ENCODE measurements around the gene GJB5. TPM values are rescaled to one million over a fixed set of nuclear protein-coding genes. Genes with fewer than 3 reads are reported as not detected.
"Not testable (repeated sequence)": the region's sequence is repeated elsewhere in the genome, so short reads cannot be mapped to it uniquely, and the experiment has no call there.

GJB5 gene
- total RNA-seq, 2 experiments from 2014 or later = not detected

DNA sequence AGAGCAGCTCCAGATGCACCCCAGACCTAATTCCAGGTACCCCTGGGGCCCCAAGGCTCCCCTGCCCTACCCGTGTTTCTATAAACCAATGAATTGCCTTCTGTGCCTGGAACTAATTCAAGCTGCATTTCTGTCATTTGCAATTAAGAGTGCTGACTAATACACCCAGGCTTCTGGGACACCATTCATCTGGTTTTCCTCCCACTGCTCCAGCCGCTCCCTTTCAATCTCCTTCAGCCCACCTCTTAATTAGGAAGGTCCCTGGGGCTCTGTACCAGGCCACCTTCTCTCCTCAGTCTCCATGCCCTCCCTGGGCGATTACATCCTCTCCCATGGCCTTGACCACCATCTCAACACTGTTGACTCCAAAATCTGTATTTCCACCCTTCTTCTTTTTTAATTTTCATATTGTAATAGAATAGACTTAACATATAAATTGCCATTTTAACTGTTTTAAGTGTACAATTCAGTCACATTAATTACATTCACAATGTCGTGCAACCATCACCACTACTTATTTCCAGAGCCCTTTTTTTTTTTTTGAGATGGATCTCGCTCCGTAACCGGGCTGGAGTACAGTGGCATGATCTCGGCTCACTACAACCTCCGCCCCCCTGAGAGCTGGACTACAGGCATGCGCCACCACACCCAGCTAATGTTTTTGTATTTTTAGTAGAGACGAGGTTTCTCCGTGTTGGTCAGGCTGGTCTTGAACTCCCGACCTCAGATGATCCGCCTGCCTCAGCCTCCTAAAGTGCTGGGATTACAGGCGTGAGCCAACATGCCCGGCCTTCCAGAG, 16.9 kb downstream of the GJB5 start:
- Mint-ChIP-seq H3K9me3 (ENCODE audit: low read depth) (no peaks in the 10 kb centered on the region), H3K36me3 (no peaks in the 10 kb centered on the region), H3K27me3 (no peaks in the 10 kb centered on the region), H3K4me1 (no peaks in the 10 kb centered on the region), H3K4me3 (no peak overlapping the region), H3K27ac (no peak overlapping the region)
- CTCF ChIA-PET = no interaction called here
- ATAC-seq (no peak), DNase-seq (no peak)

GRCh38 chr1:34773114-34773513, 18.3 kb downstream of the GJB5 start:
- CTCF ChIA-PET; H3K9me3 Mint-ChIP-seq (ENCODE audit: low read depth); H3K27me3 Mint-ChIP-seq; H3K27ac Mint-ChIP-seq; ATAC-seq; H3K4me3 Mint-ChIP-seq; H3K36me3 Mint-ChIP-seq; H3K4me1 Mint-ChIP-seq; DNase-seq: not testable (repeated sequence)

- CTCF ChIA-PET = interaction anchor here (1.4 kb wide), 1 partner anchor 32 kb away, joined by 4 read pairs; no protein-coding TSS in a partner anchor
- H3K27me3 Mint-ChIP-seq = peaks cover 19% of the 10 kb centered on the region
- H3K27ac Mint-ChIP-seq = no peak overlapping the region
- no peaks in the 10 kb centered on the region for H3K9me3 Mint-ChIP-seq (ENCODE audit: low read depth)
- H3K36me3 Mint-ChIP-seq = no peaks in the 10 kb centered on the region
- no peak for ATAC-seq
- no peak overlapping the region for H3K4me3 Mint-ChIP-seq
- no peaks in the 10 kb centered on the region for H3K4me1 Mint-ChIP-seq
- DNase-seq = no peak
Measured at GRCh38 chr1:34774957-34775356, 20.1 kb downstream of the GJB5 start.

DNA sequence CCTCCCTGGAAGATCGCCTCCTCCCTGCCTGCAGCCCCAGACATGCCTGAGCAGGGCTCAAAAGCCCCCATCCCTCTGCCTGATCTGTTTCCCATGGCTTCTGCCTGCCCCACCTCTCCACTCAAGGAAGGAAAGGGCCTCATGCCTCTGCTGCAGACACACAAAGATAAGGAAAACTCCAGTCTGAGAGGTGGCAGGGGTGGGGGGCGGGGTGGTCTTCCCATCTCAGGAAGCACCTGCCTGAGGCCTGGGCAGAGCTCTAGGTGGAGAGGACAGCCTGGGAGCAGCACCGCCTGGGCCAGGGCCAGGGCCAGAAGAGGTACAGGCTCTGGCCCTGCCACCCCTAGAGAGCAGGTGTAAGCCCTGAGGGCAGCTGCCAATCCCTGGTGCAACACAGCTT, 22.1 kb downstream of the GJB5 start:
- peaks cover 31% of the 10 kb centered on the region for H3K27me3 Mint-ChIP-seq
- CTCF ChIA-PET = interaction anchor here (1.4 kb wide), 1 partner anchor 9 kb away, joined by 4 read pairs; no protein-coding TSS in a partner anchor
- no peak overlapping the region for H3K27ac Mint-ChIP-seq
- no peak overlapping the region for H3K4me3 Mint-ChIP-seq
- H3K36me3 Mint-ChIP-seq = no peaks in the 10 kb centered on the region
- DNase-seq (no peak), ATAC-seq (no peak)
- no peaks in the 10 kb centered on the region for H3K9me3 Mint-ChIP-seq (ENCODE audit: low read depth)
- peaks cover 2% of the 10 kb centered on the region for H3K4me1 Mint-ChIP-seq

- DNase-seq = no peak
- CTCF ChIA-PET = no interaction called here
- Mint-ChIP-seq H3K36me3 (no peaks in the 10 kb centered on the region), H3K4me3 (no peak overlapping the region), H3K27me3 (peaks cover 38% of the 10 kb centered on the region), H3K4me1 (peaks cover 2% of the 10 kb centered on the region), H3K27ac (no peak overlapping the region), H3K9me3 (ENCODE audit: low read depth) (no peaks in the 10 kb centered on the region)
- no peak for ATAC-seq
Measured at GRCh38 chr1:34777519-34778321, 22.9 kb downstream of the GJB5 start.

DNA sequence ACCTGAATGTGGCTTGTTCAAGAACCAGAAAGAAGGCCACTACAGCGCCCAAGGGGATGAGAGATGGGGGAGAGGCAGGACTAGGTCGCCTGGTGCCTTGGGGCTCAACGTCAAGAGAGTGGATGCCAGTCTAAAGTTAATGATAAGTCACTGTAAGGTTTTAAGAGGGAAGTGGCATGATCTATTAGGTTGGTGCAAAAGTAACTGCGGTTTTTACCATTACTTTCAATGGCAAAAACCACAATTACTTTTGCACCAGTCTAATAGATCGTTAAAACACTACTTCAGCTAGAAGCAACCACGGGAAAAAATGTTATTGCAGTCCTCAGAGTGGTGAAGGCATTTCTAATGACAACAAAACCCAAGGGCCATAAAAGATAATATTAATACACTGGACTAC, 23.5 kb downstream of the GJB5 start:
- ATAC-seq (no peak), DNase-seq (no peak)
- Mint-ChIP-seq H3K4me3 (no peak overlapping the region), H3K4me1 (peaks cover 2% of the 10 kb centered on the region), H3K9me3 (ENCODE audit: low read depth) (no peaks in the 10 kb centered on the region), H3K27ac (no peak overlapping the region), H3K36me3 (no peaks in the 10 kb centered on the region), H3K27me3 (peaks cover 42% of the 10 kb centered on the region)
- CTCF ChIA-PET = no interaction called here

- Mint-ChIP-seq H3K9me3 (ENCODE audit: low read depth) (no peaks in the 10 kb centered on the region), H3K27me3 (peaks cover 44% of the 10 kb centered on the region), H3K4me3 (no peak overlapping the region), H3K27ac (no peak overlapping the region), H3K36me3 (no peaks in the 10 kb centered on the region), H3K4me1 (peaks cover 2% of the 10 kb centered on the region)
- CTCF ChIA-PET = no interaction called here
- DNase-seq = no peak
- ATAC-seq = no peak
Measured at GRCh38 chr1:34779005-34779404, 24.2 kb downstream of the GJB5 start.

DNA sequence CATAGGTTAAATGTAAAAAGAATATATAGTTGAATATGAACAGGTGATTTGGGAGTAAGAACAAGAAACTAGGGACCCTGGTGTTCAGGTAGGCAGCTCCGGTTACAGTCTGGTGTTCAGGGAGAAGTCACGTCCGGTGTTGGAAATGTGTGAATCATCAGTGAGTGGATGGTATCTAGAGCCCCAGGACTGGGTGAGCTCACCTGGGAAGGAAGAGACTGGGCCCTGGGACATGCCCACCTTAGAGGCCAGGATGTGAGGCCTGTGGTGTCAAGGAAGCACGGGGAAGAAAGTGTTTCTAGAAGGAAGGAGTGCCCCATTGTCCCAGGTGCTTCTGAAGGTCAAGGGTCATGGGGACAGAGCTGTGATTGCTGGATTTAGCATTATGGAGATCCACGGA, 24.7 kb downstream of the GJB5 start:
- CTCF ChIA-PET = no interaction called here
- peaks cover 46% of the 10 kb centered on the region for H3K27me3 Mint-ChIP-seq
- ATAC-seq = no peak

GRCh38 chr1:34779962-34780361, 25.1 kb downstream of the GJB5 start:
- no peaks in the 10 kb centered on the region for H3K36me3 Mint-ChIP-seq
- DNase-seq (no peak), ATAC-seq (no peak)
- no peaks in the 10 kb centered on the region for H3K9me3 Mint-ChIP-seq (ENCODE audit: low read depth)
- CTCF ChIA-PET = interaction anchor here (1.9 kb wide), 1 partner anchor 72 kb away, joined by 5 read pairs; no protein-coding TSS in a partner anchor
- H3K27me3 Mint-ChIP-seq = peaks cover 46% of the 10 kb centered on the region
- H3K27ac Mint-ChIP-seq = no peak overlapping the region
- H3K4me3 Mint-ChIP-seq = no peak overlapping the region
- peaks cover 2% of the 10 kb centered on the region for H3K4me1 Mint-ChIP-seq

More for the DNA sequence above, 24.7 kb downstream of the GJB5 start:
- H3K9me3 Mint-ChIP-seq (ENCODE audit: low read depth) = no peaks in the 10 kb centered on the region
- no peak for DNase-seq
- no peak overlapping the region for H3K27ac Mint-ChIP-seq
- H3K36me3 Mint-ChIP-seq = no peaks in the 10 kb centered on the region
- H3K4me1 Mint-ChIP-seq = peaks cover 2% of the 10 kb centered on the region
- H3K4me3 Mint-ChIP-seq = no peak overlapping the region

DNA sequence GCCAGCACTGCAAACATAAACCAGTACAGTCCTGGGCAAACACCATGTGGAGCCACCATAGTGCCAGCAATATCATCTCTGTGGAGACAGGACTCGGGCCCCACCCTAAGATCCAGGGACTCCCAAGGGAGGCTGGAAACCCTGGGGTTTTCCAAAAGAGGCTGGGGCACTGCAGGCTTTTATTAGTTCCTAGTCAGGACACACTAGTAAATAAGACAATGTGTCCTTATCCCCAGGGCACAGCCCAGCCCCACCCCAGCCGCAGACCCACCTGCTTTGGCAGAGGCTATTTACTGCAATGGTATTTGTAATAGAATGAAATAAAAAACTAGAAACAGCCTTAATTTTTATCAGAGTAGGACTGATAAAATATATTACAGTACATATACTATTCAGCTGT, 25.7 kb downstream of the GJB5 start:
- no peaks in the 10 kb centered on the region for H3K36me3 Mint-ChIP-seq
- DNase-seq (no peak), ATAC-seq (no peak)
- CTCF ChIA-PET = interaction anchor here (1.9 kb wide), 1 partner anchor 72 kb away, joined by 5 read pairs; no protein-coding TSS in a partner anchor
- H3K27ac Mint-ChIP-seq = no peak overlapping the region
- H3K27me3 Mint-ChIP-seq = peaks cover 46% of the 10 kb centered on the region
- no peaks in the 10 kb centered on the region for H3K9me3 Mint-ChIP-seq (ENCODE audit: low read depth)
- H3K4me1 Mint-ChIP-seq = peaks cover 2% of the 10 kb centered on the region
- H3K4me3 Mint-ChIP-seq = no peak overlapping the region

- CTCF ChIA-PET = interaction anchor here (1.9 kb wide), 1 partner anchor 71 kb away, joined by 5 read pairs; no protein-coding TSS in a partner anchor
- peaks cover 2% of the 10 kb centered on the region for H3K4me1 Mint-ChIP-seq
- H3K27me3 Mint-ChIP-seq = peaks cover 46% of the 10 kb centered on the region
- H3K36me3 Mint-ChIP-seq = no peaks in the 10 kb centered on the region
- ATAC-seq (peak; percentile 42), DNase-seq (no peak)
- H3K4me3 Mint-ChIP-seq = no peak within 1 kb of the TSS
- no peak within 1 kb of the TSS for H3K27ac Mint-ChIP-seq
- no peaks in the 10 kb centered on the region for H3K9me3 Mint-ChIP-seq (ENCODE audit: low read depth)
Measured at GRCh38 chr1:34781071-34781843, 26.4 kb downstream of the GJB5 start, which contains the start of gene GJB3. Gene GJB3, plus strand, starts transcription at chr1:34781214. Its CDS starts 3,549 bp downstream, at chr1:34784763.

- Mint-ChIP-seq H3K27me3 (peaks cover 46% of the 10 kb centered on the region), H3K27ac (no peak overlapping the region), H3K9me3 (ENCODE audit: low read depth) (no peaks in the 10 kb centered on the region), H3K36me3 (no peaks in the 10 kb centered on the region), H3K4me1 (peaks cover 4% of the 10 kb centered on the region), H3K4me3 (no peak overlapping the region)
- ATAC-seq (no peak), DNase-seq (no peak)
- CTCF ChIA-PET = interaction anchor here (1.9 kb wide), 1 partner anchor 70 kb away, joined by 5 read pairs; no protein-coding TSS in a partner anchor
Measured at GRCh38 chr1:34781844-34782391, 27.1 kb downstream of the GJB5 start.

DNA sequence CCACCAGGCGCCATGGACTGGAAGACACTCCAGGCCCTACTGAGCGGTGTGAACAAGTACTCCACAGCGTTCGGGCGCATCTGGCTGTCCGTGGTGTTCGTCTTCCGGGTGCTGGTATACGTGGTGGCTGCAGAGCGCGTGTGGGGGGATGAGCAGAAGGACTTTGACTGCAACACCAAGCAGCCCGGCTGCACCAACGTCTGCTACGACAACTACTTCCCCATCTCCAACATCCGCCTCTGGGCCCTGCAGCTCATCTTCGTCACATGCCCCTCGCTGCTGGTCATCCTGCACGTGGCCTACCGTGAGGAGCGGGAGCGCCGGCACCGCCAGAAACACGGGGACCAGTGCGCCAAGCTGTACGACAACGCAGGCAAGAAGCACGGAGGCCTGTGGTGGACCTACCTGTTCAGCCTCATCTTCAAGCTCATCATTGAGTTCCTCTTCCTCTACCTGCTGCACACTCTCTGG, 29.9 kb downstream of the GJB5 start:
- Mint-ChIP-seq H3K4me3 (no peak overlapping the region), H3K36me3 (no peaks in the 10 kb centered on the region), H3K27me3 (peaks cover 29% of the 10 kb centered on the region), H3K9me3 (ENCODE audit: low read depth) (no peaks in the 10 kb centered on the region), H3K27ac (no peak overlapping the region), H3K4me1 (peaks cover 4% of the 10 kb centered on the region)
- ATAC-seq (no peak), DNase-seq (peak; percentile 37)
- CTCF ChIA-PET = interaction anchor here (1.2 to 6.7 kb wide), 2 partner anchors 68 to 82 kb away, joined by 3 to 51 read pairs; no protein-coding TSS in a partner anchor
